AG08396 (cell line): Measurements from ENCODE around the gene NUMA1.

Source experiments
- DNase-seq: peaks from one replicate; pipeline ENCODE4 v3.0.0; 2012; ENCODE audit warnings: low spot score, mixed read lengths

The NUMA1 gene

DNA sequence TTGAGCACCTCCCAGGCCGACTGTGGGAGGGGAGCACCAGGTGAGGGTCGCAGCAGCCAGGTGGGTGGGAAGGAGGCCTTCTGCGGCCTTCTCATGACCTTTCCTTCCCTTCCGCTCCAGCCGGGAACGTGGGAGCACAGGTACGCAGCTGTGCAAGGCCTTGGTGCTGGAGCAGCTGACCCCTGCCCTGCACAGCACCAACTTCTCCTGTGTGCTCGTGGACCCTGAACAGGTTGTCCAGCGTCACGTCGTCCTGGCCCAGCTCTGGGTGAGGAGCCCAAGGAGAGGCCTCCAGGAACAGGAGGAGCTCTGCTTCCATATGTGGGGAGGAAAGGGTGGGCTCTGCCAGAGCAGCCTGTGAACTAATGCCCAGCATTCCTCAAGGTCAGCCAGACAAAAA is 79.1 kb downstream of the NUMA1 start:
- no peak for DNase-seq

DNA sequence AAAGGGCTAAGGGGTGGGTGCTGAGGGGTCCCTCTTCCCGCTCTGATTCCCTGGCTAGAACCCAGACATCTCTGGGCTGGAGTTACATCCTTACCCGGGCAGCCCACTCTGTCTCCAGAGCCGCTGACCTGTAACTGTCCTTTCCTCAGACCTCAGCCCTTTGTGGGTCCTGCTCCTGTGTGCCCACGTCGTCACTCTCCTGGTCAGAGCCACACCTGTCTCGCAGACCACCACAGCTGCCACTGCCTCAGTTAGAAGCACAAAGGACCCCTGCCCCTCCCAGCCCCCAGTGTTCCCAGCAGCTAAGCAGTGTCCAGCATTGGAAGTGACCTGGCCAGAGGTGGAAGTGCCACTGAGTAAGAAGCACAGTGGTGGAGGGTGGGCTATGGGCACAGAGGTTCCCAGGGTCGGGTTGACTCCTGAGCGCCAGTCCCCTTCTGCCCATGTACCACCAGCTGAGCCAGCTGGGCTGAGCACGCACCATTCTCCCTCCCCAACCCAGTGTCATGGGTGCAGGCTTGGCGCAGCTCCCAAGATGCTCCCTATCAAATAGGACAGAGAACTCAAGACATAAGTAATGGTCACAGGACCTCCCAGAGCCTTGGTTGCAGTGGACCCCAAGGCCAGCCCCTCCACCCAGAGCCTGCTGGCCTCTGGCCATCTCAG is 80.0 kb downstream of the NUMA1 start:
- no peak for DNase-seq

DNA sequence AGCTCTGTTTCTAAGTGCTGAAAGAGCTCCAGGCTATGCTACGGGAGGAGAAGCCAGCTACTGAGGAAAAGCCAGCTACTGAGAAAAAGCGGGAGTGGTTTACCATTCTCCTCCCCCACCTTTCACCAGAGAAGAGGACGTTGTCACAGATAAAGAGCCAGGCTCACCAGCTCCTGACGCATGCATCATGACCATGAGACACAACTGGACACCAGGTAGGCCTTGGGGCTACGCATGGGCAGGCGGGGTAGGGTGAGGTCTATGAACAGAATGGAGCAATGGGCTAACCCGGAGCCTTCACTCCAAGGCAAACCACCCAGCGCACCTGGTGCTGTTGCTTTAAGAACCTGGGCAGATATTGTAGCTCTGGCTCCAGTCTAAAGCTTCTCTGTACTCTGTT is 80.5 kb downstream of the NUMA1 start:
- DNase-seq: no peak

GRCh38 chr11:71999362-71999761 is 81.0 kb downstream of the NUMA1 start:
- DNase-seq: peak; percentile 68

DNA sequence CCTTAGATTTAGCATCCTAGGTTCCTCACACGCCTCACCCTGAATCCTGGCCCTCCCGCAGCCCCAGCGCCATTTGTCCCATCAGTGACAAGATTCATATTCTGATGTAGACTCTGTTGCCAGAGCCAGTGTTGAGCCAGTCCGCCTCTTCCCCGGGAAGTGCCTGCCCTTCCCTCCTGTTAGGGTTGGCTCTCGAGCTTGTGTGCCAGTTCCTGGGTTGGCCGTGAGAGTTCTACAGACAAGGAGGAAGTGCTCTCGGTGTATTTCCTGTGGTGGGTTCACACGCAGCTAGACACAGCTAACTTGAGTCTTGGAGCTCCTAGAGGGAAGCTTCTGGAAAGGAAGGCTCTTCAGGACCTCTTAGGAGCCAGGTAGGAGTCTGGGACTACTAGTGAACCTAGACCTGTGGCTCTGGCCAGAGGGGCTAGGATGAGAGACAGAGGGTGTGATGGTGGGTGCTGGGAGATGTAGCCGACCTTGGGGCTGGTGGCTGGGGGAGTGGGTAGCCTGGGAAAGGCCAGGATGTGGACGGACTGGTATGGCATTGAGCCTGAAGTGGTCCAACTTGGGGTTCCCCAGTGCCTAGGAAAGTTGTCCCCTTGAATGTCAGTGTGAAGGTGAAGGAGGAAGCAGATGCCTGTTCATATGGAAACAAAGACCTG is 81.6 kb downstream of the NUMA1 start, which contains the start of gene IL18BP:
TSS of gene IL18BP (plus strand) at position 261 of the 662 bp plus-strand sequence. CDS start 1,076 bp downstream, outside the sequence.
- no peak for DNase-seq

DNA sequence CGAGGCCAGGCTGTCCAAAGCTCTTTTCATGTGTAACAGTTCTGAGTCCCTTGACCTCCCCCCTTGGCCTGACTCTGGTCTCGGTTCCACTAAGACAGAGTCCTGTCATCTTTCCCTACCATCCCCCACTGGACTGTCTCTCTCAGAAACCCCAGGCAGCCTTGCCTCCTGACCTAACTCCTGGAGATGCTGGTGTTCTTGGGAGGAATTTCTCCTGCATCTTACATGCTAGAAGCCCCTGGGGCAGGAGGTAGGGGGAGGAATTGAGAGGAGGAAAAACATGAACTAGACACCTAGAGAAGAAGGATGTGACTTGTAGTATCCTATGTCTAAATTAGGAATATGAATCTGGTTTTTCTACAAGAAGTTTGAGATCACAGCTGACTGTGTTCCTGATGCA is 82.3 kb downstream of the NUMA1 start:
- DNase-seq: no peak

DNA sequence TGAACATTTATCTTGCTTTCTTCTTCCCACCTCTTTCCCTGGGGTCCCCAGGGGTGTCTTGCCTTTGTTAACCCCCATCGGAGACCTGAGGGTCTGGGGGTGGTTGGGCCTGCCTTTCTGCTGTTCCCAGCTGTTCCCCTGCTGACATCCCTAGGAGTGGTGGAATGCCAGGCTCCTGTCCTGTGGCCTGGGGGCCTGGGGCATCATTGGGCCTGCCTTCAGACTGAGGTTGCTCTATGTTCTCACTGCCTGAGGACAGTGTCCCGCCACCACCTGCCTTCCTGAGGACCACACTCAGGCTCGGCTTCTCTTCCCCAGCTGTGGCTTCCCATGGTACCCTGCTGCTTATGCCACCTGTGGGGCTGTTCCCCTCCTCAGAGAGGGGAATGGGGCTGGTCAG is 82.7 kb downstream of the NUMA1 start:
- DNase-seq: no peak

- DNase-seq: no peak
These were observed 83.4 kb downstream of the NUMA1 start for GRCh38 chr11:71996946-71997345.

DNA sequence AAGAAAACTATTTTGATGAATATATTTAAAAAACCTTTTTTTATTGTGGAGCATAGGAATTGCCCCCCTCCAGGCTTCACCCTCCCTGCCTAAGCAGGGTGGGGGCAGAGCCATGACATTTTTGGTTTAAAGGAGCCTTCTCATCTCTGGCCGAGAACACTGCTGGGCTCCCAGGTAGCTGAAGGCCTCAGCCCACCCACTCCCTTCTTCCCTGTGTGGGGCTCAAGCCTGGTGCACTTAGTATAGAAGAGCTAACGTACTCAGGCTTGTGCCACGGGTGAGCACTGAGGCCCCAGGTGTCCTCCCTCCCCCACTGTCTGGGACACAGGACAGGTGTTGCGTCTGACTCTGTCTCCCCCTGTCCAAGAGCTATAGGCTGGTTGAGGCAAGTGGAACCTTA is 83.8 kb downstream of the NUMA1 start:
- DNase-seq: no peak

DNA sequence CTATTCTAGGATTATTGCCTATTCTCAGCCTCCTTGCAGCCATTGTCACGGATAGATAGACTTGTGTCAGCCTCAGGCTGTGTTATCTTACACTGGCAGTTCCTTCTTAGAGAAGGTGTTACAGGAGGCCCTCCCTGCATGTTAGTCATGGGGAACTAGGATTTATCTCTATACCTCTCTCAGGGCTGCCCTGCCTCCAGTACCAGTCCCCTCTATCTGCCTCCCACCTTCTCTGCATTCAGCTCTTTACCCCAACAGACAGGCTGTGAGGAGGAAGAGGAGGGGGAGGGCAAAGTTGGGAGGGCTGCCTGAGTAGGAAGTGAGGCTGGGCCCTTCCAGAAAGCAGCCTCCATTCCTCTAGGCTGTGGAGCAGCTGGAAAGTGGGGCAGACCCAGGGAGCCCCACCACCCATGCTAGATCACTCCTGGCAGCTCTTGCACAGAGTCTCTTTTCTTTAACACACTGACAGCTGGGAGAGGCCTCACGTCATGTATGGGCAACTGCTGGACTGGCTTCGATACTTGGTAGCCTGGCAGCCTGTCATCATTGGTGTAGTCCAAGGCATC is 84.5 kb downstream of the NUMA1 start:
- DNase-seq: no peak

DNA sequence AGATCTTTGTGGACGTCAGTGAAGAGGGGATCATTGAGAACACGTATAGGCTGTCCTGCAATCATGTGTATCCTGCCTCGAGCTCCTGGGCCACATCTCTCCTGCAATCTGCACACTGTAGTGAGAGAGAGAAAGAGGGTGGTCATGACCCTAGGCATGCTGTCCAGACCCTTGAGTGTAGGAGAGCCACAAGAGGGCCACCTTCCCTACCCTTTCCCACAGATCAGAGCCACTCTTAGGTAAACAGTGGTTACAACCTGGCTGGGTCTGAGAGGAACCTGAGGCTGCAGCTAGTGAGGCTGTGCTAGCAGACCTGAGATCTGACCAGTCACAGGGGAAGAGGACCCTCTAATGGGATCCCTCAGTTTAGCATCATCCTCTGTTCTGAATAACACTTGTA is 85.6 kb downstream of the NUMA1 start:
- no peak for DNase-seq

- no peak for DNase-seq
These were observed 88.1 kb downstream of the NUMA1 start for GRCh38 chr11:71992136-71992730.

- no peak for DNase-seq
These were observed 88.8 kb downstream of the NUMA1 start for GRCh38 chr11:71991494-71991893.

DNA sequence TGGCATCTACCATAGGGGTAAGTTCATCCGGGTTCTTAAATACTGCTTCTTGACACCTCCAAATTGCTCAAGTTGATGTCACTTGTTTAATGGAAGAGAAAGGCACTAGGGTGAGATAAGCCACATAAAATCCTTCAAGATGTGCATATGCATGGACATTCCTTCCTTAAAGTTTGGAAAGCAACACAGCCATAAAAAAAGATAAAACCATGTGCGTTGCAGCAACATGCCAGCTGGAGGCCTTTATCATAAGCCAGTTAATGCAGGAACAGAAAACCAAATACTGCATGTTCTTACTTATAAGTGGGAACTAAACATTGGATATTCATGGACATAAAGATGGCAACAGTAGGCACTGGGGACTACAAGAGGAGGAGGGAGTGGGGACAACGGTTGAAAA is 89.6 kb downstream of the NUMA1 start:
- no peak for DNase-seq

DNA sequence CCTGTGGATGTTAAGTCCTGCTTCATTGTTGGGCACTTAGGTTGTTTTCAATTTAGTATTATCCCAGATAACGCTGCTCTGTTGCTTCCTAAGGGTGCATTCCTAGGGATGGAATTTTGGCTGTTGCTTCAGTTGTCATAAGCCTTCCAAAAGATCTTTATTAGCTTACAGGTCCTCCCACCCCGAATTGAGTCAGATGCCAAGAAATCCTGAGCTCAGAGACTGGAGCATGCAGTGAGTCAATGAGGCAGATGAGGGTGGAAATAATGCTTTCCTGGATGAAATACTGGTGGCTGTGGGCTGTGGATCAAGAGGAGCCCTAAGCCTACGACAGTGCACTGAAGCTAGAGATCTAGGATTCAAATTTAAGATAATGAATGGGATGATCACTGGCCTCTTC is 92.3 kb downstream of the NUMA1 start:
- peak; percentile 65 for DNase-seq

GRCh38 chr11:71987521-71987920 is 92.8 kb downstream of the NUMA1 start:
- no peak for DNase-seq

- no peak for DNase-seq
These were observed 94.2 kb downstream of the NUMA1 start for GRCh38 chr11:71986131-71986530.

- DNase-seq: no peak
These were observed 100.7 kb downstream of the NUMA1 start for GRCh38 chr11:71979602-71980001.

DNA sequence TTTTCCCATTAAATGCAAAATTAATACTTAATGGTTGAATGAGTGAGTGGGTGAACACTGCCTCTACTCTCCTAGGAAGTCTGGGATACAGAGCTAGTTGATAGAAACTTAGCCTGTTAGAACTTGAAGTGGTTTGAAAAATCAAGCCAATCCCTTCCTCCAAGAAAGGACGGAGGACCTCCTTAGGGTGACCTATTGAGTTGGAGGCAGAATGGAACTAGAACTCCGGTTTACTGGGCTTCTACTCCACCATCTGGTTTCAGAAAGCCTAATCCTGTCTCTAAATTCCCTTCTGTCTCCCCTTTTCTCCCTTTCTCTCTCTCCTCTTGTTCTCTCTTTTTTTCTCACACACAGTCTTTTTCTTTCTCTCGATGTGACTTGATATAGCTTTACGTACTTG is 101.2 kb downstream of the NUMA1 start:
- DNase-seq: no peak

GRCh38 chr11:71977743-71978418 is 102.5 kb downstream of the NUMA1 start:
- peak; percentile 59 for DNase-seq

- DNase-seq: no peak
These were observed 103.3 kb downstream of the NUMA1 start for GRCh38 chr11:71977090-71977489.

DNA sequence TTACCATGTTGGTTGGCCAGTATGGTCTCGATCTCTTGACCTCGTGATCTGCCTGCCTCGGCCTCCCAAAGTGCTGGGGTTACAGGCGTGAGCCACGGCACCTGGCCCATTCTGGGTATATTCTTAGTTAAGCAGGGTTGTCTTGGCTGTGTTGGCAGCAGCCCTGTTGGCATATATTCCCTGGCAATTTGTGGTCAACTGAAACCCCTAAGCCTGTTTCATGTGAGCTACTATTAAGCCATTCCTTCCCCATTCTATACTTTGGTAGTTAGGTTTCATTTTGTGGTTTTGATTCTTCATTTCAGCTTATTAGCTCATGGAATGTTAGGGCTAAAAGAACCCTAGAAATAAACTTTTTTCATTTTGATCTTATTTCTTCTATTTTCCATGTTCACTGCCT is 103.8 kb downstream of the NUMA1 start:
- no peak for DNase-seq

GRCh38 chr11:71971680-71972079 is 108.7 kb downstream of the NUMA1 start:
- no peak for DNase-seq
